ENCODE measurements around the gene TUBA3E.
"Not testable (repeated sequence)": the region's sequence is repeated elsewhere in the genome, so short reads cannot be mapped to it uniquely, and the experiment has no call there.

TUBA3E gene

GRCh38 chr2:130198343-130198742, at the start of gene TUBA3E:
TSS of gene TUBA3E (minus strand) at chr2:130198439. CDS start at chr2:130198360, 79 bp downstream.
- DNase-seq (ENCODE audit: low read depth), result no peak
- no peak for TF ChIP-seq CTCF (IDR thresholded peaks at IDR 0.05; ENCODE audit: control insufficient read depth, extremely low read depth, insufficient read depth)
- H3K4me3 ChIP-seq (ENCODE audit: low read depth, low read length), result no peak within 1 kb of the TSS

- H3K4me3 ChIP-seq (ENCODE audit: low read depth, low read length), result no peak overlapping the region
- no peak for TF ChIP-seq CTCF (IDR thresholded peaks at IDR 0.05; ENCODE audit: control insufficient read depth, extremely low read depth, insufficient read depth)
- DNase-seq (ENCODE audit: low read depth), result no peak
Observed at GRCh38 chr2:130246430-130246829, 48.2 kb upstream of the TUBA3E start.

GRCh38 chr2:130245976-130246375, 47.7 kb upstream of the TUBA3E start:
- H3K4me3 ChIP-seq (ENCODE audit: low read depth, low read length), result no peak overlapping the region
- no peak for TF ChIP-seq CTCF (IDR thresholded peaks at IDR 0.05; ENCODE audit: control insufficient read depth, extremely low read depth, insufficient read depth)
- no peak for DNase-seq (ENCODE audit: low read depth)

- no peak for DNase-seq (ENCODE audit: low read depth)
Observed at GRCh38 chr2:130243359-130243758, 45.1 kb upstream of the TUBA3E start.

GRCh38 chr2:130241041-130241707, 42.9 kb upstream of the TUBA3E start:
- no peak for TF ChIP-seq CTCF (IDR thresholded peaks at IDR 0.05; ENCODE audit: control insufficient read depth, extremely low read depth, insufficient read depth)
- peak; percentile 54 for DNase-seq (ENCODE audit: low read depth)
- no peak overlapping the region for H3K4me3 ChIP-seq (ENCODE audit: low read depth, low read length)

More at GRCh38 chr2:130243359-130243758, 45.1 kb upstream of the TUBA3E start:
- no peak overlapping the region for H3K4me3 ChIP-seq (ENCODE audit: low read depth, low read length)
- TF ChIP-seq CTCF (IDR thresholded peaks at IDR 0.05; ENCODE audit: control insufficient read depth, extremely low read depth, insufficient read depth), result no peak

GRCh38 chr2:130239581-130239980, 41.3 kb upstream of the TUBA3E start:
- not testable (repeated sequence) for H3K4me3 ChIP-seq (ENCODE audit: low read depth, low read length); DNase-seq (ENCODE audit: low read depth)

- H3K4me3 ChIP-seq (ENCODE audit: low read depth, low read length); DNase-seq (ENCODE audit: low read depth): not testable (repeated sequence)
Observed at GRCh38 chr2:130233066-130233465, 34.8 kb upstream of the TUBA3E start.

- no peak overlapping the region for H3K4me3 ChIP-seq (ENCODE audit: low read depth, low read length)
- no peak for DNase-seq (ENCODE audit: low read depth)
- TF ChIP-seq CTCF (IDR thresholded peaks at IDR 0.05; ENCODE audit: control insufficient read depth, extremely low read depth, insufficient read depth), result no peak
Observed at GRCh38 chr2:130231656-130232055, 33.4 kb upstream of the TUBA3E start.

GRCh38 chr2:130230907-130231306, 32.7 kb upstream of the TUBA3E start:
- DNase-seq (ENCODE audit: low read depth); H3K4me3 ChIP-seq (ENCODE audit: low read depth, low read length): not testable (repeated sequence)

GRCh38 chr2:130230376-130230775, 32.1 kb upstream of the TUBA3E start:
- not testable (repeated sequence) for H3K4me3 ChIP-seq (ENCODE audit: low read depth, low read length); DNase-seq (ENCODE audit: low read depth)

- not testable (repeated sequence) for DNase-seq (ENCODE audit: low read depth); H3K4me3 ChIP-seq (ENCODE audit: low read depth, low read length)
Observed at GRCh38 chr2:130229161-130229510, 30.9 kb upstream of the TUBA3E start.
